AG09309 (cell line): ENCODE data around the gene PITPNM2.

ENCODE experiments used
- DNase-seq: peaks from one replicate; pipeline ENCODE4 v3.0.0-alpha.2; 2010; ENCODE audit warnings: low read depth
- H3K4me3 ChIP-seq: 2 replicates; pipeline ENCODE4 v1.5.1; 2011; ENCODE audit warnings: mild to moderate bottlenecking, low read depth, low read length, moderate library complexity; ENCODE audit not compliant: control insufficient read depth
- TF ChIP-seq, protein P1 (sequence below): IDR thresholded peaks from 2 replicates; pipeline ENCODE4 v1.5.1; 2011; ENCODE audit warnings: mild to moderate bottlenecking, low read depth, low read length, inconsistent platforms; ENCODE audit not compliant: insufficient read depth, control insufficient read depth; ENCODE audit errors: missing control alignments

PITPNM2 gene

DNA sequence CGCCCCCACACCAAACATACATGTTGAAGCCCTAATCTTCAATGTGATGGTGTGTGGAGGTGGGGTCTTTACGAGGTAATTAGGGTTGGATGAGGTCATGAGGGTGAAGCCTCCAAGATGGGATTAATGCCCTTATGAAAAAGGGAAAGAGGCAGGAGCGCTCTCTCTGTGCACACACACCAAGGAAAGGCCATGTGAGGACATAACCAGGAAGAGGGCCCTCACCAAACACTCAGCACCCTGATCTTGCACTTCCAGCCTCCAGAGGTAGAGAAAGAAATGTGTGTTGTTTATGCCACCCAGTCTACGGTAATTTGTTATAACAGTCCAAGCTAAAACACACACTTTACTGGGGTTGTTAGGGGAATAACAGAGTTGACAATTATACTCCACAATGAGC, 14.6 kb upstream of the PITPNM2 start:
- no peak for DNase-seq
- TF ChIP-seq, protein P1, sequence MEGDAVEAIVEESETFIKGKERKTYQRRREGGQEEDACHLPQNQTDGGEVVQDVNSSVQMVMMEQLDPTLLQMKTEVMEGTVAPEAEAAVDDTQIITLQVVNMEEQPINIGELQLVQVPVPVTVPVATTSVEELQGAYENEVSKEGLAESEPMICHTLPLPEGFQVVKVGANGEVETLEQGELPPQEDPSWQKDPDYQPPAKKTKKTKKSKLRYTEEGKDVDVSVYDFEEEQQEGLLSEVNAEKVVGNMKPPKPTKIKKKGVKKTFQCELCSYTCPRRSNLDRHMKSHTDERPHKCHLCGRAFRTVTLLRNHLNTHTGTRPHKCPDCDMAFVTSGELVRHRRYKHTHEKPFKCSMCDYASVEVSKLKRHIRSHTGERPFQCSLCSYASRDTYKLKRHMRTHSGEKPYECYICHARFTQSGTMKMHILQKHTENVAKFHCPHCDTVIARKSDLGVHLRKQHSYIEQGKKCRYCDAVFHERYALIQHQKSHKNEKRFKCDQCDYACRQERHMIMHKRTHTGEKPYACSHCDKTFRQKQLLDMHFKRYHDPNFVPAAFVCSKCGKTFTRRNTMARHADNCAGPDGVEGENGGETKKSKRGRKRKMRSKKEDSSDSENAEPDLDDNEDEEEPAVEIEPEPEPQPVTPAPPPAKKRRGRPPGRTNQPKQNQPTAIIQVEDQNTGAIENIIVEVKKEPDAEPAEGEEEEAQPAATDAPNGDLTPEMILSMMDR = no peak
- H3K4me3 ChIP-seq = no peak overlapping the region

GRCh38 chr12:123164710-123165261, 13.9 kb upstream of the PITPNM2 start:
- no peak for DNase-seq
- TF ChIP-seq, protein P1 = no peak

DNA sequence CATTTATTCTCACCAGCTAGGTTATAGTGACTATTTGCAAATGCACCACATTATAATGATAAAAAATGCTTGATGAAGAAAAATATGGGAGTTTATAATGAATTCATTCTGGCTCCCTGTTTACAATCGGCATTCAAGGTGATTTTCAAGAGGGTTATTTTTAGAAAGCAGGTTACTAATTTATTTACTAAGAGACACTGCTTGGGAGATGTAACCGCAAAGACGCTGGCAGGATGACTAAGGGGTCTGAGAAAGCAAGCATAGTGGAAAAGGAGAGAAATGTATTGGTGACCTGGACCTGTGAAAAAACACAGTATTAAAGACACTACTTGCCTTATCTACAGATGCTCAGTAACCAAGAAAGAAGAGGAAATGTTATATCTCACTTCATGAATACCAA, 13.3 kb upstream of the PITPNM2 start:
- no peak overlapping the region for H3K4me3 ChIP-seq
- TF ChIP-seq, protein P1 = no peak
- no peak for DNase-seq

More at GRCh38 chr12:123164710-123165261, 13.9 kb upstream of the PITPNM2 start:
- H3K4me3 ChIP-seq = no peak overlapping the region

GRCh38 chr12:123163227-123163626, 12.3 kb upstream of the PITPNM2 start:
- no peak overlapping the region for H3K4me3 ChIP-seq
- no peak for DNase-seq
- TF ChIP-seq, protein P1 = no peak

DNA sequence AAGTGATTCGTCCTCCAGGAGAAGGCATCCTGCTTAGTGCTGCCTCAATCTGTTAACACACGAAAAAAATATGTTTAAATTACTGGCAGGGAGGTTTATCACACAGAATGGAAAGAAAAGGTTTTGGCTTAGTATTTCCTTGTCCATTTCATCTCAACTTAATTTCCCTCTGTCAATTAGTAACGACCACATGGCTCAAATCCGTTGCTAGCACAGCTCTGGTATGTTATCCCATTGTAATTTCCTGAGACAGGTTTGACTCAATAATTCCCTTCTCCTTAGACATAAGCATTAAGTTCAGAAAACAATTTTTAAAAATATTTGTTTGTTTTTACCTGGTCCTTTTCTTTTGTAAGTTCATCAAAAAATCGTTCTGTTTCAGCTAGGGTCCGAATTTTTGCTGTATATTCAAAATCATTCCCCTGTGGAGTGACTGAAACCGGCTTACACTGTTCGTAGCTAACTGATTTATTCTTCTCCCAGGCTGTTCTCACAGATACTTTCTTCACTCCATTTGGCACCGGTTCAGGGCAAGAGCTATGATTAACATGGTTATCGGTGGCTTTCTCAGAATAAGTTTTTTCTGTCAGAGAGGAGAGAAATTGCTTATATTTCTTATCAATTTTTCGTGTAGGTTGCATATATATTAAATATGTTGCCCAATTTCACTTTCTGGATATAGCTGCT, 10.1 kb upstream of the PITPNM2 start:
- TF ChIP-seq, protein P1 = no peak
- no peak overlapping the region for H3K4me3 ChIP-seq
- DNase-seq = no peak

GRCh38 chr12:123153906-123154305, 3.0 kb upstream of the PITPNM2 start:
- TF ChIP-seq, protein P1 = no peak
- no peak overlapping the region for H3K4me3 ChIP-seq
- DNase-seq = no peak
